HG03354 (cell line): Measurements from ENCODE around the gene EML3.
A peak's percentile ranks its signal among the peaks of the same experiment; 100 is the strongest.
"Not testable (repeated sequence)": the region's sequence is repeated elsewhere in the genome, so short reads cannot be mapped to it uniquely, and the experiment has no call there.

Experiments used
- ATAC-seq: cut with Tn5 transposase; IDR thresholded peaks from one replicate; pipeline ENCODE4 v1.9.1; 2021; ENCODE audit warnings: mild to moderate bottlenecking; ENCODE audit not compliant: unreplicated experiment, poor library complexity, severe bottlenecking

EML3 gene, protein sequence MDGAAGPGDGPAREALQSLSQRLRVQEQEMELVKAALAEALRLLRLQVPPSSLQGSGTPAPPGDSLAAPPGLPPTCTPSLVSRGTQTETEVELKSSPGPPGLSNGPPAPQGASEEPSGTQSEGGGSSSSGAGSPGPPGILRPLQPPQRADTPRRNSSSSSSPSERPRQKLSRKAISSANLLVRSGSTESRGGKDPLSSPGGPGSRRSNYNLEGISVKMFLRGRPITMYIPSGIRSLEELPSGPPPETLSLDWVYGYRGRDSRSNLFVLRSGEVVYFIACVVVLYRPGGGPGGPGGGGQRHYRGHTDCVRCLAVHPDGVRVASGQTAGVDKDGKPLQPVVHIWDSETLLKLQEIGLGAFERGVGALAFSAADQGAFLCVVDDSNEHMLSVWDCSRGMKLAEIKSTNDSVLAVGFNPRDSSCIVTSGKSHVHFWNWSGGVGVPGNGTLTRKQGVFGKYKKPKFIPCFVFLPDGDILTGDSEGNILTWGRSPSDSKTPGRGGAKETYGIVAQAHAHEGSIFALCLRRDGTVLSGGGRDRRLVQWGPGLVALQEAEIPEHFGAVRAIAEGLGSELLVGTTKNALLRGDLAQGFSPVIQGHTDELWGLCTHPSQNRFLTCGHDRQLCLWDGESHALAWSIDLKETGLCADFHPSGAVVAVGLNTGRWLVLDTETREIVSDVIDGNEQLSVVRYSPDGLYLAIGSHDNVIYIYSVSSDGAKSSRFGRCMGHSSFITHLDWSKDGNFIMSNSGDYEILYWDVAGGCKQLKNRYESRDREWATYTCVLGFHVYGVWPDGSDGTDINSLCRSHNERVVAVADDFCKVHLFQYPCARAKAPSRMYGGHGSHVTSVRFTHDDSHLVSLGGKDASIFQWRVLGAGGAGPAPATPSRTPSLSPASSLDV

DNA sequence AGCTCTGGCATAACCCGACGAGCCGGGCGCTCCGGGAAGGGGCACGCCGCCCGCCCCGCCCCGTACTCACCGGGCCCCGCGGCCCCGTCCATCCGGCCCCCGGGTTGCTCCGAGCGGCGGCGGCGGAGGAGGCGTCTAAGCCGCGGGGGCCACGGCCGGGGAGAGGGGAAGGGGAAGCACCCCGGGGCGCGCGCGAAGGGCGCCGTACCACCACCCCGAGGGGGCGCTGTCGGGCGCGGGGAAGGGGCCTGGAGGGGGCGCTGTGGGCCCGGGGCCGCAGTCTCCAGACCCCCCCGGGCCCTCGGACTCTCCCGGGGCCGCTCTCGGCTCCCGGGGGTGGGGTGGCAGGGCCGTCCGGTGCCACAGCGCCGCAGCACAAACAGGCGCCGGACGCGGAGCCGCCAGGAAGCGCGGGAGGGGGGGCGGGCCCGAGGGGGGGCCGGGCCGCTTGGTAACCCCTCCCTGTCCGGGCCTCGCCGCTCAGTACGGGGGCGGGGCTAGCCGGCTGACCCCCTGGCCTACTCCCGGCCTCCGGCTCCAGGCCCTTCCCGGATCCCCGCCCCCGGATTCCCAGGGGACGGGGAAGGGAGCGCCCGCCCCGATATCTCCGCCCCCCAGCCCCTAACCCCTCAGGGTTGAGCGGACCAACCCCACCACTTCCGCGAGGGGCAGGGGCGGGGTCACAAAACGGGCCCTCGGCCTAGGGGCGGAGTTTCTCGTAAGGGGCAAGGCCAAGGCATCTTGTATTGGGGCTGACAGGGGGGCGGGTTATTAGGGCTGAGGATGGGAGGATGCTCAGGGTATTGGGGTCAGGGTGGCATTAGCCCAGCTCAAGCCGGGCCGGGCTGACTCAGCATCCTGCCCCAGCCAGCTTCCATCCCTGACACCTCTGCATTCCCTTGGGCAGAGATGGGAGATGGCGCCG, at the start of gene EML3, which contains the start of gene ROM1:
Gene EML3, minus strand, starts transcription at position 410 of the 925 bp plus-strand sequence. Its CDS starts 318 bp downstream, at position 92.
Gene ROM1, plus strand, starts transcription at position 892 of the 925 bp plus-strand sequence. Its CDS starts 25 bp downstream, at position 917.
- peak; percentile 76 for ATAC-seq

DNA sequence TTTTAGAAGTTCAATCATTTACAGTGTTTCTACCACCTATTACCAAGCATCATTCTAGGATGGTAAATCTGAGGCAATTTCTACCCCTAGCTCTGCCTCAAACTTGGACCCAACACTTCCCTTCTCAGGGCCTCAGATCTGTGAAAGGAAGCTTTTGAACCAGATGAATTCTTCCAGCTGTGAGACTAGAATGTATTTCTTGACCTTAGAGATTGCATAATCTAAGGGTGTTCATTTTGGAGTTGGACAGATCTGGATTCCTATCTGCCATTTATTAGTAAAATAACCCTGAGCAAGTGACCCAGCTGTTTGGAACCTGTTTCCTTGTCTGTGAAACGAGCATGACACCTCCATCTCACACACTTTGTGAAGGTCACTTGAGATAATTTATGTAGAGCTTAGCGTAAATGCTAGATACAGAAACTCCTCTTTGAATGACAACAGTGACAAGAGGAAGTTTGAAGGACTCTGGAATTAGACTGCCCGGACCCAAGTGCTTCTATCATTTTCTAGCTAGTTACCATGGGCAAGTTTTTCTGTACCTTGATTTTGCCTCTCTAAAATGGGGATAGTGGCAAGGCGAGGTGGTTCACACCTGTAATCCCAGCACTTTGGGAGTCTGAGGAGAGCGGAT, 44.3 kb upstream of the EML3 start:
- ATAC-seq = no peak

DNA sequence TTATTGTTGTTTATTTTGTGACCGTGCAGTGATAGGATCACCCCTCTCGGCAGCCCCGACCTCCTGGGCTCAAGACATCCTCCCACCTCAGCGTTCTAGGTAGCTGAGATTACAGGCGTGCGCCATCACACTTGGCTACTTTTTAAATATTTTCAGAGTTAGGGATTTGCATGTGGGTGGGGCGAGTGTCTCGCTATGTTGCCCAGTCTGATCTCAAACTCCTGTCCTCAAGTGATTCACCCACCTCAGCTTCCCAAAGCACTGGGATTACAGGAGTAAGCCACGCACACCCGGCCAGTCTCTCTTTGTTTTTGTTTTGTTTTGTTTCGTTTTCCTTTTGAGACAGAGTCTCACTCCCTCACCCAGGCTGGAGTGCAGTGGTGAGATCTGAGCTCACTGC, 41.7 kb upstream of the EML3 start:
- ATAC-seq = no peak

DNA sequence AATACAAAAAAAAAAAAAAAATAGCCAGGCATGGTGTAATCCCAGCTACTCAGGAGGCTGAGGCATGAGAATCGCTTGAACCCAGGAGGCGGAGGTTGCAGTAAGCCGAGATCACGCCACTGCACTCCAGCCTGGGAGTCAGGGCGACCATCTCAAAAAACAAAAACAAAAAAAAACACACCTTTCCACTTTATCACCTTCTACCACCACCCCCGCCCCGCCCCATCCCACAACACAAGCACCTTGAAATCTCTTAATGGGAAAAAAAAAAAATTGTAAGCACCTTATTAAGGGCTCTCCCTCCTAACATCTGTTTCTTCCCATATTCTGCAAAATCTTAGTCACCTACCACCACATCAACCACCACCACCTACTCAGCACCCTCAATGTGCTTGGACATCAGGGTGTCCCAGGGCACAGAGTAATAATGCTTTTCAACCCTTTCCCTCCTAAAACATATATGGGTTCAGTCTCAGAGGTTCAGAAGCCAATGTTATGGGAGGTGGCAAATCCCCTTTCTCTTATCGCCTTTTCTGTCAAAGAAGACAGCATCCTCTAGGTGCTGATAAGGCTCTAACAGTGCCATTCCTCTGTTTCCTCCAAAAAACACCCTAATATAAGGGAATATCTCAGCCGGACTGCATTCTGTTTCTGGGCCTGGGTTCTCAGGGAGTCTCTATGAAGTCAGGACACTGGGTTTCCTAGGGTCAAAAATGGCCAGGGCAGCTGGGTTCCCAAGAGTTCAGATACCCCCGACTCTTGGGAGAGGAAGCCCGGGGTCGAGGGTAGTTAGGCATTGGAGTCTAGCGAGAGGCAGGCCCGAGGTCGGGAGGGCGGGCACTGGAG, 39.8 kb upstream of the EML3 start:
- no peak for ATAC-seq

DNA sequence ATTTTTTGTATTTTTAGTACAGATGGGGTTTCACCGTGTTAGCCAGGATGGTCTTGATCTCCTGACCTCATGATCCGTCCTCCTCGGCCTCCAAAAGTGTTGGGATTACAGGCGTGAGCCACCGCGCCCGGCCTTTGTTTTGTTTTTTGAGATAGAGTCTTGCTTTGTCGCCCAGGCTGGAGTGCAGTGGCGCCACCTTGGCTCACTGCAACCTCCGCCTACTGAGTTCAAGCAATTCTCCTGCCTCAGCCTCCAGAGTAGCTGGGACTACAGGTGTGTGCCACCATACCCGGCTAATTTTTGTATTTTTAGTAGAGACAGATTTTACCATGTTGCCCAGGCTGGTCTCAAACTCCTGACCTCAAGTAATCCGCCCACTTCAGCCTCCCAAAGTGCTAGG, 37.7 kb upstream of the EML3 start:
- ATAC-seq = not testable (repeated sequence)

DNA sequence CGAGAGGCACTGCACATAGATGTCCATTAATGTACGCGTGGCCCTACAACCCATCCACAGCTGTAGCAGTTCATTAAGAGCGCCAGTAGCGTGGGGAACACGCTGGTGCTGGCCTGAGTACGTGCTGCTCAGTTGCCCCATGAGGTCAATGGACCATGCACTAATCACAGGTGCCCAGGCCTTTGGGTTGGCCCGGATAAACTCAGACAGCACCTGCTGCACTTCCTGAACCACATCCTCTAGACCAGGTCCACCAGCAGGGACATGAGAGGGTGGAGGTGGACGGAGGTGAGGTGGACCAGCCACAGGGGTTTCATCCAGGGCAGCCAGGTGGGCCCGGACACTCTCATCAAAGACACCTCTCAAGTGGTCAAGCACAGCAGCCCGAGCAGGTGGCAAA, 36.9 kb upstream of the EML3 start:
- ATAC-seq = no peak

DNA sequence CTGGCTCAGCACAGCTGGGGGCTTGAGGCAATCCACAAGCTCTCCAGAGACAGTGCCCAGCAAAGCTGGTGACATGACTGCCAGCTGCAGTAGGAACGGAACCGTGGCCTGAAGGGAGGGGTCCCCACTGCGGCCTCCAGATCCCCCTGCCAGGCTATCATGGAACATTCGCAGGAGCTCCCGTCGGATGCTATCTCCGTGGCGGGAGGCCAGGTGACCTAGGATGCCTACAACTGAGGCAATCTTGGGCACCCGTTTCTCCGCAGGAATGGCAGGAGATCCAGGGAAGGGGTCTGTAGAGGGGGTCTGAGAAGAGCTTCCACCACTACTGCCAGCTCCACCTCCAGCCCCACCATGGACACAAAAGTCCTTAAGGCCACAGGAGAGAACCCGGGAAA, 36.4 kb upstream of the EML3 start:
- no peak for ATAC-seq

DNA sequence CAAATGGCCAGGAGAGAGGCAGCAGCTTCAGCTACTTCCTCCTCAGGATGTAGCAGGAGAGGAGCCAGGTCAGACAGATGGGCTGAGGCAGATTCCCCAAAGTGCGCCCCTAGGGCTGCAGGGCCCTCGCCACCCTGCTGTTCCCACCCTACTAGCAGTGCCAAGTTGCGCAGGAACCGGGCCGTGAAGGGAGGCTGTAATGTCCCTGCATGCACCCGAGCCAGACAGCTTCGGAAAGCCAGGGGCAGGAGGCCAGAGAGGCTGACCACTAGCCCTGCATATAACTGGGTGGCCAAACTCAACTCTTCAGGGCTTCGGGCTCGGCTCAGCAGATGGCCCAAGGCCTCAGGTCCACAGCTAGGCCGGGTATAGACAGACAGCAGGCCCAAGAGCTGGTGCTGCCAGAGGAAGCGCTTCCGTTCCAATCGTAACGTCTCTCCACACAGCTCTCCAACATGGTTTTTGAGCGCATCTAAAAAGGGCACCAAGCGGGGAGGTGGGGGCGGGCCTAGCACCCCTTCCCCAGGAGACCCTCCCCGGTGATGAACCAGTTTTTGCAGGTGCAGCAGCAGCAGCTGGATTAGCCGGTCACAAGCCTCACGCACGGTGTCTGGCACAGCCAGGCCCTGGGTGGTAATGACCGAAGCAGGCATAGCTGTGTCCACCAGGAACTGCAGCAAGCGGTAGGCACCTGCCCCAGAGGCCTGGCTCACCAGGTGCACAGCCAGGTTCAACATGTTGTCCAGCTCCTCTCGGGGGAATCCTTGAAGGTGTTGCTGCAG, 35.8 kb upstream of the EML3 start:
- no peak for ATAC-seq

DNA sequence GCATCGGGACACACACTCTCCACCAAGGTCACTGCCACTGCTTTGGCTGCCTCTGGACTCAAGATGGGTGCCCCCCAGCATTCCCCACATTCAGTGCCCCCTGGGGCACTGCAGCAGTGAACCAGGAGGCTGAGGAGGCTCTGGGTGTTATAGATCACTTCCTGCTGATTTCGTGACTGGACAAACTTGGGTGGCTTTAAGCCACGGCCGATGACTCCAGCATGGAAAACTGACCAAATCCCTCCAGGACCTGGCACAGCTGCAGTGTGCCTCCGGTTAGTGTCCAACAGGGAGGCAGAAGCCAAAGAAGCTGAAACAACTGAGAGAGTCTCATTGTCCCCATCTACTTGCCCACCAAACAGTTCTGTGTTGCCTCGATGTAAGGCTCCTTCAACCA, 35.0 kb upstream of the EML3 start:
- ATAC-seq = no peak

DNA sequence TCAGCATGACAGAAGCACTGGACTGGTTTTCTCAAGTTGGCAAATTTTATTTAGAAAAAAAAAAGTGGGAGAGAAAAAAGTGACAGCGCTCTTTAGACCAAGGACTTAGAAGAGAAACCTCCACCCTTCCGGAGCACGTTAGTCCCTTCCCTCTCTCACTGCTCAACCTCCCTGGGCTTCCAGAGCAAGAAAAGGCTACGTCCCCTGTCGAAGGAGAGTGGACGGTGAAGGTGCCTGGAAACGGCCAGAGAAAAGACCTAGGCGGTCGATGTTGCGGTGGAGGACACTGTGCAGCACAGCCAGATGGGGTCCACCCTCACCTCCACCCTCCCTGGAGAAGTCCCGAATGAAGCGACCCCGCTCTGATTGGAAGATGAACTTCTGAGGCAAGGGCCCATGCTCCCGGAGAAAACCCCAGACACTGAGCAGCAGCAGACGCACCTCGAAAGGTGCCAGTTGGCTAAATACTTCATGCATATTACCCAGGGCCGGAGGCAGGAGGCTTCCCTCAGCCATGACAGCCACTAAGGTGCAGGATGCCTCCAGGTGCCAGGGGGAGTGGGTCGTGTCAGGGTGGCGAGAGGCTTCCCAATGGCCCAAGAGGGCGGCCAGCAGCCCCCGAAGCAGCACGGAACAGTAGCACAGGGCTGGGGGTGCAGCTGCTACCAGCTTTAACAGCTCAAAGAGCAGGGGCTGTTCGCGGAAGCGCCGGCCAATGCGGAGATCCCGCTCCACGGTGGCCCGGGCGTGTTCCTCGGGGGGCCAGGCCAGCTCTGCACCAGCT, 34.4 kb upstream of the EML3 start:
- ATAC-seq = no peak

DNA sequence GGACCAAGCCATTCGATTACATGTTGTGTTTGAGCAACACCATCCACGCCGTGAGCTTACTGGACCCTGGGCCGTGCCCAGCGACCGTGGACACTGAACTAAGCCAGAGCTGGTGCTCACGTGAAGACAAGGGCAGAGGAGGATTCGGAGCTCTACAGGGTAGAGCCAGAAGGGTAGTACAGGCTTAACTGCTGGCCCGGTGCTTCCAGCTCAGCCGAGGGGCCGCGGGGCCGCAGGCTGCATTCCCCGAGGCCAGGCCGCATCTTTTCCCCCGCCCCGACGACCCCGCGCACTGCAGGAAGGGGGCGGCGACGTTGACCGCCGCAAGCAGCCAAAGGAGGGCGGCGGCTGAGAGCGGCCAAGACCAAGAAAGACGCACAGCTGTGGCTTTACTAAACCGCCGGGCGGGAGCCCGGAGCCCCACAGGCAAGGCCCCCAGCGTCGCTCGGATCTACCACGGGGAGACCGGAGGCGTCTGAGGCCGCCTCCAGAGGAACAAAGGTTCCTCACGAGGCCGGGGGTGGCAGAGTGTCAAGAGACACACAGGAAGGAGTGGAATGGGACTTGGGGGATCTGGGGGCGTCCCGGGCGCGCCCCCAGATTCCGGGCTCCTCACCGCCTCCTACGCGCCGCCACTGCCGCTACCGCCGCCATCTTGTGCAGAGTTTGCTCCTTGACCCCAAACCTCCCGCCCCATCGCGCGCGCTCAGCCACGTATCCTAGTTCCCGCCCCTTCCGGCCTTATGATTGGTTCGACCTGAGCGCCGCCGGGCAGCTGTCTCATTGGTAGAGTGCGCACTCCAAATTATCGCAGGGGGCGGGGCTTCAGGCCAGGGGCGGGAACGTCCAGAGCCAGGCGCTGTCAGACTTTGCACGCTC, 33.6 kb upstream of the EML3 start, which contains the start of gene GANAB:
Gene GANAB, minus strand, starts transcription at position 668 of the 879 bp plus-strand sequence. Its CDS starts 14 bp downstream, at position 654.
- peak; percentile 93 for ATAC-seq

DNA sequence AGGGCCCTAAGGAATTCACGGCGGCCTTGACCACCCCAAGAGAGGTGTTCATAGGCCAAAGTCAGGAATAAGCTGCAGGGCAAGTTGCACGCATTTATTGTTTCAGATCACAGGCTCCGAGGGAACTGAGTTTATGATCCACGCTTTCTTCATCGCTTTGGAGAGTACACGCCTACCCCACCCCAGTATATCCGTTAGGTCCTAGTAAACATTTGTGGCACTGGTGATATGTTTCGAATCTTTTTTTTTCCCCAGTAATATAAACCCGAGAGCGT, 33.0 kb upstream of the EML3 start:
- ATAC-seq = peak; percentile 1

DNA sequence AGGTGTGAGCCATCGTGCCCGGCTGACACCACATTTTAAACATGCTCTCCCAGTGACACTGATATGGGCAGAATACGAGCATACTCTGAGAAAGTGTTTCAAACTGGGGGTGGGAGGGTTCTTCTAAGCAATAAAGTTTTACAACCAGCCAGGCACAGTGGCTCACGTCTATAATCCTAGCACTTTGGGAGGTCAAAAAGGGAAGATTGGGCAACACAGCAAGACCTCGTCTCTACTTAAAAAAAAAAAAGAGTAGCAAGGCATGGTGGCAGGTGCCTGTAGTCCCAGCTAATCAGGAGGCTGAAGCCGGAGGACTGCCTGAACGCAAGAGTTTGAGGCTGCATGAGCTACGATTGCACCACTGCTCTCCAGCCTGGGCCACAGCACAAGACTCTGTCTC, 31.6 kb upstream of the EML3 start:
- ATAC-seq = no peak

DNA sequence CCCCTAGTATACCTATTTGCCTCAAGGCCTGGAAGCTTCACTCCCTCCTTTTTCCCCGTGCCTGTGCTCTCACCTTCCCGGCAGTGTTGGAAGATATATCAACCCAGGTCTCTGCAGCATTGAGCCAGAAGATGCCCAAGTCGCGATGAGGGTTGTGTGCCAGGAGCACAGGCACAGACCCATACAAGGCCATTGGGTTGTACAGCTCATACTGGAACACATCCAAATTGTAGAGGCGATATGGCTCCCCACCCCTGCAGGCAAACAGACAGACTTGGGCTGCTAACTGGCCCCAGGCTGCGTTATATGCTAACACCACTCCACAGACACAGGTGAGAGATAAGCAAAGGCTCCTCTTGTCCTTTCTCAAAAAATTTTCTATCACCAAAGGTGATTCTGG, 19.9 kb upstream of the EML3 start:
- no peak for ATAC-seq

DNA sequence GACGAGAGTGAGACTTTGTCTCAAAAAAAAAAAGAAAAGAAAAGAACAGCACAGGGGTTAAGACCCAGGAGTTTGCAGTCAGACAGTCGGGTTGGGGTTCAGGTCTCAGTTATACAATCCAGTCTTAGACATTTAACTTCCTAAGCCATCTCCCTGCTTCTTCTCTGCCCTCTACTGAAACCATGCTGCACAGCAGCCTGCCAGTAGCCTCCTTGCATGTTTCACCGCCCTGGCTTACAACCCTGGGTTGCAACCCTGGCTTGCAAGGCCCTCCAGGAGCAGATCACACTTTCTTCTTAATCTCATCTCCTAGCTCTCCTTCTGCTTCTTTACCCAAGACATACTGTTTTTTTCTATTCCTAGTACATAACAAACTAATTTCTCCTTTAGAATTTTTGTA, 15.1 kb upstream of the EML3 start:
- no peak for ATAC-seq

DNA sequence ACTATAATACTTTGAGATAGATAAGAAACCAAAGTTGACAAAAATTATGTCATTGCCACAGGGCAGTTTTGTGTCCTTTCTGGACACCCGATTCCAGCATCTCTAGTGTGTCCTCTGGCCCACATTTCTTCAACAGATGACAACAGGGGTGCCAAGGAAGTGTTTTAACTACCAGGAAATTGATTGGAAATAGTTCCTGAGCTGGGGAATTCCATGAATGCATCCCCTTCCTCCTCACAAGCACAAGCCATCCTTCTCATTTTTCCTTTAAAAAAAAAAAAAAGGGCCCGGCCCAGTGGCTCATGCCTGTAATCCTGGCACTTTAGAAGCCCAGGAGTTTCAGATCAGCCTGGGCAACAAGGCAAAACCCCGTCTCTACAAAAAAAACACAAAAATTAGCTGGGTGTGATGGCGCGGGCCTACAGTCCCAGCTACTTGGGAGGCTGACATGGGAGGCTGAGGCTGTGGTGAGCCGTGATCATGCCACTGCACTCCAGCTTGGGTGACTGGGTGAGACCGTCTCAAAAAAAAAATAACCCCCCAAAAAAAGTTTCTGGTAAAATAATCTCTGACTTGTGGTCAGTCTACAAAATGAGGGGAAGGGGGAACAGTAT, 10.0 kb upstream of the EML3 start:
- no peak for ATAC-seq
